HL-60 (cell line): ENCODE measurements around the gene TMEM52B.

Experiments
- CTCF ChIP-seq: IDR thresholded peaks from one replicate; pipeline ENCODE4 v1.5.1; 2011; ENCODE audit warnings: low read length, control low read depth, inconsistent platforms; ENCODE audit not compliant: insufficient read depth
- GABPA ChIP-seq: IDR thresholded peaks from 2 replicates; pipeline ENCODE4 v1.6.1; 2012; ENCODE audit warnings: low read depth
- POLR2AphosphoS5 ChIP-seq: IDR thresholded peaks from 2 replicates; pipeline ENCODE4 v1.6.1; 2012; ENCODE audit warnings: low read depth

GRCh38 chr12:10194160-10194670, 15.4 kb downstream of the TMEM52B start:
- no peak for TF ChIP-seq CTCF
- TF ChIP-seq GABPA = no peak
- TF ChIP-seq POLR2AphosphoS5 = no peak
